NB4 (cell line): Measurements from ENCODE around the gene CTXND1.

ENCODE experiments used
- DNase-seq: peaks from one replicate; pipeline ENCODE4 v3.0.0; 2010; ENCODE audit warnings: low read depth
- H3K4me3 ChIP-seq: one replicate; pipeline ENCODE4 v1.5.1; 2011; ENCODE audit warnings: mild to moderate bottlenecking, low read depth, low read length, moderate library complexity
- MYC ChIP-seq: IDR thresholded peaks from 2 replicates; pipeline ENCODE4 v1.6.1; 2011; ENCODE audit warnings: low read depth, low read length
- POLR2A ChIP-seq: IDR thresholded peaks from 2 replicates; pipeline ENCODE4 v1.6.1; 2011; ENCODE audit warnings: mild to moderate bottlenecking; ENCODE audit not compliant: insufficient read length; ENCODE audit errors: extremely low read depth
- TF ChIP-seq, protein P1 (sequence below): IDR thresholded peaks from one replicate; pipeline ENCODE4 v1.5.1; 2012; ENCODE audit warnings: low read depth, low read length
- TF ChIP-seq, protein P2 (sequence below): IDR thresholded peaks from 2 replicates; pipeline ENCODE4 v1.6.1; 2011; ENCODE audit warnings: low read depth, low read length

The CTXND1 gene

DNA sequence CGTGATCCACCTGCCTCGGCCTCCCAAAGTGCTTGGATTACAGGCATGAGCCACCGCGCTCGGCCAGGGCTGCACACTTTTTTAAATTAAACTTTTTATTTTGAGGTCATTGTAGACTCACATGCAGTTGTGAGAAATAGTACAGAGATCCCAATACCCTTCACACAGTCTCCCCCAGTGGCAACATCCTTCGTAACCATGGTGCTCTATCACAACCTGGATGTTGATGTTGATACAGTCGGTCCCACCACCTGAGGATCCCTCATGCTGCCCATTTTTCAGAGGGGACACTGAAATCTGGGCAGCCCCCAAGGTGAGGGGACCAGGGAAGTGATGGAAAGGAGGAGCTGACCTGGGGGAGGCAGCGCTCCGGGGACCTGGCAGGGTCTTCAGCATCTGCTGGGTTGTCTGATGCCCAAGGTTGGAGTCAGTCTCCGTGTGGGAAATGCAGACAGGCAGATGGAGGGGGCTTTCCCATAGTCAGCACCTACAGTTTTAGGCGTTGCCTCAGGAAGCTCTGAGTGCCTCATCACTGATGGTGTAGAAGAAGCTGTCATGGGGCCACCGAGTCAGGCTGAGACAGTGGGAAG lies 82.2 kb downstream of the CTXND1 start:
- H3K4me3 ChIP-seq, result no peak overlapping the region
- no peak for TF ChIP-seq POLR2A
- TF ChIP-seq, protein P1, sequence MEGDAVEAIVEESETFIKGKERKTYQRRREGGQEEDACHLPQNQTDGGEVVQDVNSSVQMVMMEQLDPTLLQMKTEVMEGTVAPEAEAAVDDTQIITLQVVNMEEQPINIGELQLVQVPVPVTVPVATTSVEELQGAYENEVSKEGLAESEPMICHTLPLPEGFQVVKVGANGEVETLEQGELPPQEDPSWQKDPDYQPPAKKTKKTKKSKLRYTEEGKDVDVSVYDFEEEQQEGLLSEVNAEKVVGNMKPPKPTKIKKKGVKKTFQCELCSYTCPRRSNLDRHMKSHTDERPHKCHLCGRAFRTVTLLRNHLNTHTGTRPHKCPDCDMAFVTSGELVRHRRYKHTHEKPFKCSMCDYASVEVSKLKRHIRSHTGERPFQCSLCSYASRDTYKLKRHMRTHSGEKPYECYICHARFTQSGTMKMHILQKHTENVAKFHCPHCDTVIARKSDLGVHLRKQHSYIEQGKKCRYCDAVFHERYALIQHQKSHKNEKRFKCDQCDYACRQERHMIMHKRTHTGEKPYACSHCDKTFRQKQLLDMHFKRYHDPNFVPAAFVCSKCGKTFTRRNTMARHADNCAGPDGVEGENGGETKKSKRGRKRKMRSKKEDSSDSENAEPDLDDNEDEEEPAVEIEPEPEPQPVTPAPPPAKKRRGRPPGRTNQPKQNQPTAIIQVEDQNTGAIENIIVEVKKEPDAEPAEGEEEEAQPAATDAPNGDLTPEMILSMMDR, result no peak
- TF ChIP-seq, protein P2, sequence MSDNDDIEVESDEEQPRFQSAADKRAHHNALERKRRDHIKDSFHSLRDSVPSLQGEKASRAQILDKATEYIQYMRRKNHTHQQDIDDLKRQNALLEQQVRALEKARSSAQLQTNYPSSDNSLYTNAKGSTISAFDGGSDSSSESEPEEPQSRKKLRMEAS, result no peak
- no peak for TF ChIP-seq MYC
- DNase-seq, result no peak

DNA sequence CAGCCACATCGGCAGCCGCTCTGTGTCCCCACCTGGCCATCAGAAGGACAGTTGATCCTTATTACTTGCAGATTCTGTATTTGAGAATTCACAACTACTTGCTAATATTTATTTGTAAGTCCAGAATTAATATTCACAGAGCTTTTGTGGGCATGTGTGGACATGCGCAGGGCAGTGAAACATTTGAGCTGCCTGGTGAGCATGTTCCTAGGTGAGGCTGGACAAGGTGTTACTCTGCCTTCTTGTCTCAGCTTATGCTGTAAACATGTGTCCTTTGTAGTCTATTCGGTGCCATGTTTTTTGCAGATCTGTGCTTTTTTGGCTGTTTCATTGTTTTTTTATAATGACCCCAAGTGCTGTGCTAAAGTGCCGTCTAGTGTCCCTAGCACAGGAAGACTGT lies 83.6 kb downstream of the CTXND1 start:
- no peak for DNase-seq
- no peak for TF ChIP-seq MYC
- TF ChIP-seq, protein P1, result no peak
- TF ChIP-seq POLR2A, result no peak
- TF ChIP-seq, protein P2, result no peak
- H3K4me3 ChIP-seq, result no peak overlapping the region

DNA sequence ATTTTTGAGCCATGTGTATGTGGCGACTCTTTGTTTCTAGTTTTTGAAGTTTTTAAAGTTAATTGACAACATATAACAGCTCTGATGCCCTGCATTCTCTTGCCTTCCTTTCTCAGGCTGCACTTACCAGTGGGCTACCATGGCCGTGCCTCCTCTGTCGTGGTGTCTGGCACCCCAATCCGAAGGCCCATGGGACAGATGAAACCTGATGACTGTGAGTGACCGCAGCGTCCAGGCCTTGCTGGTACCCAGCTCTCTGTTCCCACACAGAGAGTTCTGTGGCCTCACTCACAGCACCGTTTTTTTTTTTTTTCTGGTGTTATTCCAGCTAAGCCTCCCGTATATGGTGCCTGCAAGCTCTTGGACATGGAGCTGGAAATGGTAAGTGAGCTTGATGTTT lies 84.1 kb downstream of the CTXND1 start:
- DNase-seq, result no peak
- no peak for TF ChIP-seq MYC
- TF ChIP-seq, protein P1, result no peak
- no peak for TF ChIP-seq POLR2A
- TF ChIP-seq, protein P2, result no peak
- H3K4me3 ChIP-seq, result no peak overlapping the region

DNA sequence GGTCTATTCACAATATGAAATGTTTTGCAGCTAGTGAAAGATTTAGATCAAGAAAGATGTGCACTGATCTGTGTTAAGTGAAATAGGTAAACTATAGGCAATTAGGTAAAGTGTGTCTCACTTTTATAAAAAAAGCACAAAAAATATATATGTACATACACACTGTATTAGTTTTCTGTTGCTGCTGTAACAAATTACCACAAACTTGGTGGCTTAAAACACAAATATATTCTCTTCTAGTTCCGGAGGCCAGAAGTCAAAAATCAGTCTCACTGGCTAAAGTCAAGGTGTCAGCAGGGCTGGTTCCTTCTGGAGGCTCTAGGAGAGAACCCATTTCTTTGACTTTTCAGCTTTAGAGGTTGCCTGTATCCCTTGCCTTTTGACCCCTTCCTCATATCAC lies 88.1 kb downstream of the CTXND1 start:
- no peak for DNase-seq
- TF ChIP-seq MYC (no peak), POLR2A (no peak)
- TF ChIP-seq, protein P2, result no peak
- TF ChIP-seq, protein P1, result no peak
- no peak overlapping the region for H3K4me3 ChIP-seq

DNA sequence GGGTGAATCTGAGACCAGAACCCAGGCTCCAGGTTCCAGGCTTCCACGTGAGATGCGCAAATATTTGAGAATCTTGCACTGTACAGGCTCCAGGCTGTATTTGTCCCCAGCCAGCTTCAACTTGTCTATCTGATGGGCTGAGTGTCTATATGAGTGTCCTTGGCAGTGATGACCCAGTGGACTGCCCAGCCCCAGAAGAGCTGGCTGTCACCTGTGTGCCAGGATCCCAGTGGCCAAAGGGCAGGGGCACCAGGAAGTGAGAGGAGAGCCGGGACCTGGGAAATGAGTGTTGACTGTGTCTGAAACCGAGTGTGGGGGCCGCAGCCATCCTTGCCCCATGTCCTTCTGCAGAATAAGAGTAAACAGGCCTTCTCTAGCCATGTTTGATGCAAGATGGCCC lies 88.8 kb downstream of the CTXND1 start:
- DNase-seq, result no peak
- TF ChIP-seq POLR2A (no peak), MYC (no peak)
- TF ChIP-seq, protein P2, result no peak
- TF ChIP-seq, protein P1, result no peak
- no peak overlapping the region for H3K4me3 ChIP-seq

DNA sequence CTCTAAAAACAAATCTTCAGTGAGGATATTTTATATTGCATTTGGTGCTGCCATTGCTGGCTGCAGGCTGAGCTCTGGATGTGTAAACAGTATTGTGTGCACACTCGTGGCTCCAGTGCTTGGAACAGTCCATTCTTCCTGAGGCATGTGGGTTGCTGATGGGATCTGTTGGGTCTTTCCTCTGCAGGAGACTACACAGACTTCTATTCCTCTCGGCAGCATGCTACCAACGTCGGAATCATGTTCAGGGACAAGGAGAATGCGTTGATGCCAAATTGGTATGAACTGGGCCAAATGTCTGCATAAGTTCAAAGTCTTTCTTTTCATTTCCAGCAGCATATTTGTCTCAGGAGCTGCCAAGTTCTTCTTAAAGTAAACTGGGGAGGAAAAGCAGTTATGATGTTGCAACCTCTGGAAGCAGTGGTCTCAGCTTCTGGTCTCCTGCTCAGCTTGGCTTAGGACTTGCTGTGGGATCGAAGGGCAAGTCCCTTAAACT lies 89.9 kb downstream of the CTXND1 start:
- no peak overlapping the region for H3K4me3 ChIP-seq
- DNase-seq, result peak; percentile 52
- TF ChIP-seq, protein P2, result no peak
- TF ChIP-seq POLR2A (no peak), MYC (no peak)
- TF ChIP-seq, protein P1, result no peak
